GM19372 (cell line): Measurements from ENCODE around the gene SART3.

Source experiments
- ATAC-seq: cut with Tn5 transposase; IDR thresholded peaks from one replicate; pipeline ENCODE4 v1.9.1; 2021; ENCODE audit warnings: mild to moderate bottlenecking, low read depth, moderate library complexity; ENCODE audit not compliant: unreplicated experiment

The SART3 gene

GRCh38 chr12:108560752-108561719 is at the start of gene SART3:
Gene SART3, minus strand, starts transcription at chr12:108561173. Its CDS starts 19 bp downstream, at chr12:108561154.
- peak; percentile 38 for ATAC-seq

- ATAC-seq, result no peak
Observed at GRCh38 chr12:108610336-108610815, 49.4 kb upstream of the SART3 start.

GRCh38 chr12:108609537-108610335 is 48.8 kb upstream of the SART3 start:
- no peak for ATAC-seq

- no peak for ATAC-seq
Observed at GRCh38 chr12:108608616-108609015, 47.6 kb upstream of the SART3 start.

GRCh38 chr12:108607981-108608600 is 47.1 kb upstream of the SART3 start:
- ATAC-seq, result no peak

- no peak for ATAC-seq
Observed at GRCh38 chr12:108606492-108606891, 45.5 kb upstream of the SART3 start.

- no peak for ATAC-seq
Observed at GRCh38 chr12:108605690-108606406, 44.9 kb upstream of the SART3 start.

- no peak for ATAC-seq
Observed at GRCh38 chr12:108605000-108605689, 44.2 kb upstream of the SART3 start.

- ATAC-seq, result no peak
Observed at GRCh38 chr12:108604208-108604941, 43.4 kb upstream of the SART3 start.

GRCh38 chr12:108603743-108604142 is 42.8 kb upstream of the SART3 start:
- no peak for ATAC-seq

GRCh38 chr12:108602976-108603704 is 42.2 kb upstream of the SART3 start:
- ATAC-seq, result no peak

- ATAC-seq, result no peak
Observed at GRCh38 chr12:108602209-108602705, 41.3 kb upstream of the SART3 start.

- no peak for ATAC-seq
Observed at GRCh38 chr12:108600702-108601007, 39.7 kb upstream of the SART3 start.

- ATAC-seq, result no peak
Observed at GRCh38 chr12:108599948-108600701, 39.2 kb upstream of the SART3 start.

- no peak for ATAC-seq
Observed at GRCh38 chr12:108599541-108599940, 38.6 kb upstream of the SART3 start.

GRCh38 chr12:108598553-108599250 is 37.7 kb upstream of the SART3 start:
- ATAC-seq, result no peak
